ENCODE results near the gene PDZD8. TPM values are rescaled to one million over a fixed set of nuclear protein-coding genes. Genes with fewer than 3 reads are reported as not detected.

Gene PDZD8
- total RNA-seq, 2 experiments from 2014 or later, result 13.6 to 15.8 TPM

GRCh38 chr10:117360994-117361667, 14.1 kb downstream of the PDZD8 start:
- peaks cover 2% of the 10 kb centered on the region for H3K36me3 Mint-ChIP-seq (ENCODE audit: low read depth)
- DNase-seq, result no peak
- no peak overlapping the region for H3K27ac Mint-ChIP-seq
- no peaks in the 10 kb centered on the region for H3K9me3 Mint-ChIP-seq
- intact Hi-C loops (cut with micrococcal nuclease), result no loop called here
- H3K4me1 Mint-ChIP-seq (ENCODE audit: low read depth), result peaks cover 49% of the 10 kb centered on the region
- CTCF ChIA-PET, result interaction anchor here (1.6 kb wide), 1 partner anchor 144 kb away, joined by 5 read pairs; no protein-coding TSS in a partner anchor
- H3K27me3 Mint-ChIP-seq (ENCODE audit: low read depth), result no peaks in the 10 kb centered on the region
- no peak overlapping the region for H3K4me3 Mint-ChIP-seq

GRCh38 chr10:117360016-117360415, 15.2 kb downstream of the PDZD8 start:
- H3K9me3 Mint-ChIP-seq, result no peaks in the 10 kb centered on the region
- DNase-seq, result no peak
- no peak overlapping the region for H3K4me3 Mint-ChIP-seq
- intact Hi-C loops (cut with micrococcal nuclease), result no loop called here
- H3K36me3 Mint-ChIP-seq (ENCODE audit: low read depth), result peaks cover 2% of the 10 kb centered on the region
- peaks cover 46% of the 10 kb centered on the region for H3K4me1 Mint-ChIP-seq (ENCODE audit: low read depth)
- no peak overlapping the region for H3K27ac Mint-ChIP-seq
- no peaks in the 10 kb centered on the region for H3K27me3 Mint-ChIP-seq (ENCODE audit: low read depth)
- CTCF ChIA-PET, result interaction anchor here (0.7 to 1.6 kb wide), 2 partner anchors 44 to 143 kb away, joined by 4 to 5 read pairs; no protein-coding TSS in a partner anchor

GRCh38 chr10:117355072-117355471, 20.2 kb downstream of the PDZD8 start:
- H3K4me1 Mint-ChIP-seq (ENCODE audit: low read depth), result peaks cover 43% of the 10 kb centered on the region

GRCh38 chr10:117353684-117354083, 21.6 kb downstream of the PDZD8 start:
- no peak overlapping the region for H3K27ac Mint-ChIP-seq
- H3K36me3 Mint-ChIP-seq (ENCODE audit: low read depth), result peaks cover 5% of the 10 kb centered on the region
- CTCF ChIA-PET, result no interaction called here
- DNase-seq, result no peak
- intact Hi-C loops (cut with micrococcal nuclease), result no loop called here
- H3K4me3 Mint-ChIP-seq, result no peak overlapping the region
- H3K9me3 Mint-ChIP-seq, result no peaks in the 10 kb centered on the region
- H3K4me1 Mint-ChIP-seq (ENCODE audit: low read depth), result peaks cover 46% of the 10 kb centered on the region
- H3K27me3 Mint-ChIP-seq (ENCODE audit: low read depth), result no peaks in the 10 kb centered on the region

More at GRCh38 chr10:117355072-117355471, 20.2 kb downstream of the PDZD8 start:
- CTCF ChIA-PET, result interaction anchor here (1.0 kb wide), 1 partner anchor 87 kb away, joined by 3 read pairs; no protein-coding TSS in a partner anchor
- Mint-ChIP-seq H3K9me3 (no peaks in the 10 kb centered on the region), H3K36me3 (ENCODE audit: low read depth) (peaks cover 5% of the 10 kb centered on the region), H3K4me3 (no peak overlapping the region), H3K27ac (no peak overlapping the region), H3K27me3 (ENCODE audit: low read depth) (no peaks in the 10 kb centered on the region)
- intact Hi-C loops (cut with micrococcal nuclease), result no loop called here
- no peak for DNase-seq

GRCh38 chr10:117352724-117353123, 22.5 kb downstream of the PDZD8 start:
- no peaks in the 10 kb centered on the region for H3K9me3 Mint-ChIP-seq
- H3K36me3 Mint-ChIP-seq (ENCODE audit: low read depth), result peaks cover 4% of the 10 kb centered on the region
- no peaks in the 10 kb centered on the region for H3K27me3 Mint-ChIP-seq (ENCODE audit: low read depth)
- CTCF ChIA-PET, result no interaction called here
- no peak overlapping the region for H3K27ac Mint-ChIP-seq
- intact Hi-C loops (cut with micrococcal nuclease), result no loop called here
- H3K4me3 Mint-ChIP-seq, result no peak overlapping the region
- DNase-seq, result no peak
- peaks cover 38% of the 10 kb centered on the region for H3K4me1 Mint-ChIP-seq (ENCODE audit: low read depth)

GRCh38 chr10:117351996-117352395, 23.2 kb downstream of the PDZD8 start:
- Mint-ChIP-seq H3K4me1 (ENCODE audit: low read depth) (peaks cover 43% of the 10 kb centered on the region), H3K4me3 (no peak overlapping the region), H3K36me3 (ENCODE audit: low read depth) (peaks cover 4% of the 10 kb centered on the region), H3K9me3 (no peaks in the 10 kb centered on the region), H3K27me3 (ENCODE audit: low read depth) (no peaks in the 10 kb centered on the region), H3K27ac (no peak overlapping the region)
- intact Hi-C loops (cut with micrococcal nuclease), result no loop called here
- CTCF ChIA-PET, result no interaction called here
- DNase-seq, result no peak

- Mint-ChIP-seq H3K27me3 (ENCODE audit: low read depth) (no peaks in the 10 kb centered on the region), H3K27ac (no peak overlapping the region), H3K36me3 (ENCODE audit: low read depth) (peaks cover 4% of the 10 kb centered on the region), H3K4me3 (no peak overlapping the region), H3K4me1 (ENCODE audit: low read depth) (peaks cover 43% of the 10 kb centered on the region), H3K9me3 (no peaks in the 10 kb centered on the region)
- intact Hi-C loops (cut with micrococcal nuclease), result no loop called here
- DNase-seq, result no peak
- CTCF ChIA-PET, result interaction anchor here (1.4 kb wide), 1 partner anchor 135 kb away, joined by 3 read pairs; no protein-coding TSS in a partner anchor
These were observed 23.7 kb downstream of the PDZD8 start for GRCh38 chr10:117351558-117351957.

GRCh38 chr10:117350909-117351308, 24.3 kb downstream of the PDZD8 start:
- no peak overlapping the region for H3K4me3 Mint-ChIP-seq
- no peak for DNase-seq
- peaks cover 43% of the 10 kb centered on the region for H3K4me1 Mint-ChIP-seq (ENCODE audit: low read depth)
- intact Hi-C loops (cut with micrococcal nuclease), result no loop called here
- CTCF ChIA-PET, result interaction anchor here (1.4 kb wide), 1 partner anchor 134 kb away, joined by 3 read pairs; no protein-coding TSS in a partner anchor
- no peak overlapping the region for H3K27ac Mint-ChIP-seq
- peaks cover 4% of the 10 kb centered on the region for H3K36me3 Mint-ChIP-seq (ENCODE audit: low read depth)
- H3K9me3 Mint-ChIP-seq, result no peaks in the 10 kb centered on the region
- no peaks in the 10 kb centered on the region for H3K27me3 Mint-ChIP-seq (ENCODE audit: low read depth)

GRCh38 chr10:117348236-117348635, 27.0 kb downstream of the PDZD8 start:
- Mint-ChIP-seq H3K9me3 (no peaks in the 10 kb centered on the region), H3K4me1 (ENCODE audit: low read depth) (peaks cover 31% of the 10 kb centered on the region), H3K27ac (no peak overlapping the region), H3K4me3 (no peak overlapping the region), H3K36me3 (ENCODE audit: low read depth) (peaks cover 9% of the 10 kb centered on the region), H3K27me3 (ENCODE audit: low read depth) (no peaks in the 10 kb centered on the region)
- CTCF ChIA-PET, result no interaction called here
- no peak for DNase-seq
- intact Hi-C loops (cut with micrococcal nuclease), result no loop called here

GRCh38 chr10:117346574-117346973, 28.7 kb downstream of the PDZD8 start:
- CTCF ChIA-PET, result no interaction called here
- DNase-seq, result no peak
- intact Hi-C loops (cut with micrococcal nuclease), result no loop called here
- Mint-ChIP-seq H3K4me3 (no peak overlapping the region), H3K27me3 (ENCODE audit: low read depth) (no peaks in the 10 kb centered on the region), H3K9me3 (no peaks in the 10 kb centered on the region), H3K4me1 (ENCODE audit: low read depth) (peaks cover 32% of the 10 kb centered on the region), H3K36me3 (ENCODE audit: low read depth) (peaks cover 15% of the 10 kb centered on the region), H3K27ac (no peak overlapping the region)

GRCh38 chr10:117345143-117345542, 30.1 kb downstream of the PDZD8 start:
- Mint-ChIP-seq H3K27ac (no peak overlapping the region), H3K36me3 (ENCODE audit: low read depth) (peaks cover 19% of the 10 kb centered on the region), H3K27me3 (ENCODE audit: low read depth) (no peaks in the 10 kb centered on the region), H3K4me3 (no peak overlapping the region), H3K4me1 (ENCODE audit: low read depth) (peaks cover 31% of the 10 kb centered on the region), H3K9me3 (no peaks in the 10 kb centered on the region)
- no peak for DNase-seq
- CTCF ChIA-PET, result interaction anchor here (2.2 kb wide), 1 partner anchor 26 kb away, joined by 7 read pairs; no protein-coding TSS in a partner anchor
- intact Hi-C loops (cut with micrococcal nuclease), result no loop called here

GRCh38 chr10:117342641-117343040, 32.6 kb downstream of the PDZD8 start:
- peaks cover 24% of the 10 kb centered on the region for H3K4me1 Mint-ChIP-seq (ENCODE audit: low read depth)
- no peak for DNase-seq
- no peaks in the 10 kb centered on the region for H3K9me3 Mint-ChIP-seq
- no peak overlapping the region for H3K27ac Mint-ChIP-seq
- peaks cover 29% of the 10 kb centered on the region for H3K36me3 Mint-ChIP-seq (ENCODE audit: low read depth)
- H3K27me3 Mint-ChIP-seq (ENCODE audit: low read depth), result no peaks in the 10 kb centered on the region
- CTCF ChIA-PET, result no interaction called here
- no peak overlapping the region for H3K4me3 Mint-ChIP-seq
- intact Hi-C loops (cut with micrococcal nuclease), result no loop called here

GRCh38 chr10:117341061-117341460, 34.2 kb downstream of the PDZD8 start:
- H3K9me3 Mint-ChIP-seq, result no peaks in the 10 kb centered on the region
- CTCF ChIA-PET, result no interaction called here
- H3K27ac Mint-ChIP-seq, result no peak overlapping the region
- H3K27me3 Mint-ChIP-seq (ENCODE audit: low read depth), result no peaks in the 10 kb centered on the region
- H3K36me3 Mint-ChIP-seq (ENCODE audit: low read depth), result peaks cover 36% of the 10 kb centered on the region
- no peak overlapping the region for H3K4me3 Mint-ChIP-seq
- peaks cover 21% of the 10 kb centered on the region for H3K4me1 Mint-ChIP-seq (ENCODE audit: low read depth)
- no peak for DNase-seq
- intact Hi-C loops (cut with micrococcal nuclease), result no loop called here
